ENCODE results near the gene MRPS15.

Gene MRPS15

GRCh38 chr1:36472656-36473055 lies 8.5 kb upstream of the MRPS15 start:
- H3K4me2 ChIP-seq (ENCODE audit: insufficient read depth, low read length), result no peak overlapping the region
- no peak overlapping the region for H3K27ac ChIP-seq (ENCODE audit: low read length)
- H3K9ac ChIP-seq (ENCODE audit: low read depth, low read length), result no peak overlapping the region

GRCh38 chr1:36471830-36472641 lies 7.9 kb upstream of the MRPS15 start:
- H3K79me2 ChIP-seq (ENCODE audit: insufficient read depth, low read length), result no peaks in the 10 kb centered on the region
- no peak overlapping the region for H3K27ac ChIP-seq (ENCODE audit: low read length)
- H2AFZ ChIP-seq (ENCODE audit: low read depth, low read length), result no peak overlapping the region
- no peaks in the 10 kb centered on the region; the same call in 1 of the 2 replicates for H4K20me1 ChIP-seq (ENCODE audit: insufficient read depth, low read length)
- no peak for DNase-seq
- TF ChIP-seq CTCF (IDR thresholded peaks at IDR 0.05; ENCODE audit: borderline replicate concordance, extremely low read depth, low read length, poor library complexity, severe bottlenecking), result no peak
- no peak for TF ChIP-seq EZH2 (IDR thresholded peaks at IDR 0.05; ENCODE audit: borderline replicate concordance, low read depth, low read length, severe bottlenecking)
- H3K9me3 ChIP-seq (ENCODE audit: insufficient read depth, low read length, severe bottlenecking), result no peaks in the 10 kb centered on the region
- H3K4me3 ChIP-seq (ENCODE audit: low read depth in 1 of 2, low read length in 2 of 2), result no peak overlapping the region
- ATAC-seq (ENCODE audit: insufficient read depth, low read depth), result no peak
- no peak overlapping the region for H3K9ac ChIP-seq (ENCODE audit: low read depth, low read length)
- H3K4me1 ChIP-seq (ENCODE audit: insufficient read depth, low read length), result no peaks in the 10 kb centered on the region
- no peak overlapping the region for H3K4me2 ChIP-seq (ENCODE audit: insufficient read depth, low read length)
- H3K27me3 ChIP-seq (ENCODE audit: insufficient read depth, low read length, poor library complexity), result no peaks in the 10 kb centered on the region
- no peaks in the 10 kb centered on the region for H3K36me3 ChIP-seq (ENCODE audit: insufficient read depth, low read length)

More at GRCh38 chr1:36472656-36473055, 8.5 kb upstream of the MRPS15 start:
- DNase-seq, result no peak
- Histone ChIP-seq H3K9me3 (ENCODE audit: insufficient read depth, low read length, severe bottlenecking) (no peaks in the 10 kb centered on the region), H3K36me3 (ENCODE audit: insufficient read depth, low read length) (no peaks in the 10 kb centered on the region), H3K4me3 (ENCODE audit: low read depth in 1 of 2, low read length in 2 of 2) (no peak overlapping the region), H3K4me1 (ENCODE audit: insufficient read depth, low read length) (no peaks in the 10 kb centered on the region), H3K27me3 (ENCODE audit: insufficient read depth, low read length, poor library complexity) (no peaks in the 10 kb centered on the region), H2AFZ (ENCODE audit: low read depth, low read length) (no peak overlapping the region), H4K20me1 (ENCODE audit: insufficient read depth, low read length) (no peaks in the 10 kb centered on the region; the same call in 1 of the 2 replicates), H3K79me2 (ENCODE audit: insufficient read depth, low read length) (no peaks in the 10 kb centered on the region)
- no peak for TF ChIP-seq CTCF (IDR thresholded peaks at IDR 0.05; ENCODE audit: borderline replicate concordance, extremely low read depth, low read length, poor library complexity, severe bottlenecking)
- TF ChIP-seq EZH2 (IDR thresholded peaks at IDR 0.05; ENCODE audit: borderline replicate concordance, low read depth, low read length, severe bottlenecking), result no peak
- ATAC-seq (ENCODE audit: insufficient read depth, low read depth), result no peak

GRCh38 chr1:36469163-36469562 lies 5.0 kb upstream of the MRPS15 start:
- Histone ChIP-seq H2AFZ (ENCODE audit: low read depth, low read length) (no peak overlapping the region), H3K4me2 (ENCODE audit: insufficient read depth, low read length) (no peak overlapping the region), H3K36me3 (ENCODE audit: insufficient read depth, low read length) (no peaks in the 10 kb centered on the region), H4K20me1 (ENCODE audit: insufficient read depth, low read length) (no peaks in the 10 kb centered on the region; the same call in 1 of the 2 replicates), H3K9ac (ENCODE audit: low read depth, low read length) (no peak overlapping the region), H3K27me3 (ENCODE audit: insufficient read depth, low read length, poor library complexity) (no peaks in the 10 kb centered on the region), H3K9me3 (ENCODE audit: insufficient read depth, low read length, severe bottlenecking) (no peaks in the 10 kb centered on the region), H3K4me1 (ENCODE audit: insufficient read depth, low read length) (peaks cover 14% of the 10 kb centered on the region), H3K79me2 (ENCODE audit: insufficient read depth, low read length) (0 out of 2 replicates have a peak, but pooled peaks cover 2% of the 10 kb centered on the region), H3K27ac (ENCODE audit: low read length) (no peak overlapping the region), H3K4me3 (ENCODE audit: low read depth in 1 of 2, low read length in 2 of 2) (no peak overlapping the region)
- TF ChIP-seq CTCF (IDR thresholded peaks at IDR 0.05; ENCODE audit: borderline replicate concordance, extremely low read depth, low read length, poor library complexity, severe bottlenecking) (no peak), EZH2 (IDR thresholded peaks at IDR 0.05; ENCODE audit: borderline replicate concordance, low read depth, low read length, severe bottlenecking) (no peak)
- DNase-seq, result no peak
- ATAC-seq (ENCODE audit: insufficient read depth, low read depth), result no peak

Measured in DND-41 (cell line).